GM18907 (cell line): ENCODE results near the gene ISG20.

Source experiments
- ATAC-seq: cut with Tn5 transposase; IDR thresholded peaks from one replicate; pipeline ENCODE4 v1.9.1; 2021; ENCODE audit warnings: mild to moderate bottlenecking, moderate library complexity; ENCODE audit not compliant: unreplicated experiment

ISG20 gene

GRCh38 chr15:88684345-88684744, 45.5 kb downstream of the ISG20 start:
- ATAC-seq = no peak

- no peak for ATAC-seq
These were observed 47.4 kb downstream of the ISG20 start for GRCh38 chr15:88686166-88686565.

GRCh38 chr15:88688394-88688933, 49.6 kb downstream of the ISG20 start:
- no peak for ATAC-seq

- ATAC-seq = no peak
These were observed 51.5 kb downstream of the ISG20 start for GRCh38 chr15:88690331-88690730.

DNA sequence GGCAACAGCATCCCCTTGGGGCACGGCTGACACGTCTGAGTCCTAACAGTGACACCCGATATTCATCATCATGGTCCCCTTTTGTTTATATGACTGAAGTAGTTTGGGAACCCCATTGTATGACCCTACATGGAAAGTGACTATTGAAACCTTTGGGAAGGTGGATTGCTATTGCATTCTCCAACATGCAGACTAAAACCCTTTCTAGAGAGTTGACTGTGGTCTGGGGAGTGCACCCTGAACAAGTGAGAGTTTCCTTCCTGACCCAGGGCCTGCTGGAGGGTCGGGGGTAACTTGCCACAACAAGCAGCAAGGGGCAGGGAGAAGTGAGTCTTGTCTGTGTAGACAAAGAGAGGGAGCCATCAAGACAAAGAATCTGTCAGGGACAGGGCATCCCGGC, 54.4 kb downstream of the ISG20 start:
- no peak for ATAC-seq

- ATAC-seq = no peak
These were observed 56.3 kb downstream of the ISG20 start for GRCh38 chr15:88695101-88695500.

GRCh38 chr15:88695691-88696251, 57.0 kb downstream of the ISG20 start:
- no peak for ATAC-seq

GRCh38 chr15:88696254-88696653, 57.4 kb downstream of the ISG20 start:
- ATAC-seq = no peak

DNA sequence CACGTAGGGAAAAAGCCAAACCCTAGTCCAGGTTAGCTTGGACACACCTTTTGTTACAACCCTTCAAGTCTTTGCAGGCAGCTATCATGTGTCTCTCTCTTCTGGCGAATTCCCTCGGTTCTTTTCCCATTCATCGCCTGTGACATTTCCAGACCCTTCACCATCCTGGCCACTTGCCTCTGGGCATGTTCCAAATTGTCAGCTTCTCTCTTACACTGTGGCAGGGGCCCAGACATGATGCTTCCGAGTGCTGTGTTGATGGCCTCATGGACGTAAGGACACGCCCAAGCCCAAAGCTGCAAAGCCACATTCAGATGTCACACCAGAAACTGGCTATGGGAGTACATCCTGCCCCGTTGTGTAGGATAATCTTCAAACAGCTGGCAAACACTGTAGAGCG, 58.5 kb downstream of the ISG20 start:
- ATAC-seq = no peak

DNA sequence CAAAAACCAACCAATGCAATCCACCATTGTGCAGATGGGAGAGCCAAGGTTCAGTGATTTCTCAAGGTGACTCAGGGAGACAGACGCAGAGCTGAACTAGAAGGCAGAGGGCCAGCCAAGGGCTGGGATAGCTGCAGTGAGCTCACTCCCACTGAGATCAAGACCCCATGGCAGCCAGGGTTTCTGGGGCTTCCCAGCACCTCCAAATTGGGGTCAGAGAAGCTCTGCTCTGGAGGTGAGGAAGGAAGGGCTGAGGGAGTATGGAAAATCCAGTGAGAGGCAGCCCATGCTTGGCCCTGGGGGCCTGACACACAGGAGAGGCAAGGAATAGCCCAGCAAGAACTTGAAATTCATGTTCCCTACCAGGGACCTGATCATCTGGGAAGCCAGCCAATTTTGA, 61.0 kb downstream of the ISG20 start:
- ATAC-seq = no peak

GRCh38 chr15:88700716-88701115, 61.9 kb downstream of the ISG20 start:
- no peak for ATAC-seq

DNA sequence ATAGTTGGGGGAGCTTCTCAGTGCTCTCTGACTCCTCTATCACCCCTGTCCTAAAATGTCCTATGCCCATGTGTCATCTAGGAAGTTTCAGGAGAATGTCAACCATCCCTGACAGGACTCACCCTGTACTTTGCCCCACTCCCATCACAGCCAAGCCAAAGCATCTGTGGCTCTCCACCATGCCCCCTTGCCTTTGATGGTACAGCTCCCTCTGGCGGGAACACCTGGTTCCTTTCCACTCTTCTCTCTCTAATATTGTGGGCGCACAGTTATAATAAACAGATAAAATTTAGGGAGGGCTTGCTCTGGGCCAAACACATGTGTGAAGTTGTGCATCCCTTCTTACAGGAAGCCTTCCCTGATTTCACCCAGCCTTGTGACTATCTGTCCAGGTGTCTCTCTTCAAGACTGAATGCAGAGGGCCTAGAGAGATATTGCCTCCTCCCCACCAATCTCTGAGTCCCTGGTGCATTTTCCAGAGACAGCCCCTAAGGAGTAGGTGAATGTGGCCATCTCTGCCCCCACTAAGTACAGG, 62.8 kb downstream of the ISG20 start:
- peak; percentile 63 for ATAC-seq

GRCh38 chr15:88702983-88703382, 64.2 kb downstream of the ISG20 start:
- ATAC-seq = no peak

DNA sequence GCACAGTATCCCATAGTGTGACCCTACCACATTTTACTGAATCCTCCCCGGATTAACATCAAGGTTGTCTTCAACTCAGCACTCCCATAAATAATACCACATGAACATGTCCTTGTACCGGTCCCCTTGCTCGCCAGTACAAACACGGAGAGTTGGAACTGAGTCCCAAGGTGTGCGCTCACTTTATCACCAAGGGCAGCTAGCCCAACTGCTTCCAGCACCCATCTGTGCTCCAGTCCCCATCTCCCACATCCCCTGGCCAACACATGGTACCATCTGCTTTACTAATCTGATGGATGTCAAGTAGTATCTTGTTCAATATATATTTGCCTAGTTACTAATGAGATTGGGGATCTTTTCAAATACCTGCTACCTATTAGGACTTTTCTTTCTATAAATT, 64.7 kb downstream of the ISG20 start:
- no peak for ATAC-seq

DNA sequence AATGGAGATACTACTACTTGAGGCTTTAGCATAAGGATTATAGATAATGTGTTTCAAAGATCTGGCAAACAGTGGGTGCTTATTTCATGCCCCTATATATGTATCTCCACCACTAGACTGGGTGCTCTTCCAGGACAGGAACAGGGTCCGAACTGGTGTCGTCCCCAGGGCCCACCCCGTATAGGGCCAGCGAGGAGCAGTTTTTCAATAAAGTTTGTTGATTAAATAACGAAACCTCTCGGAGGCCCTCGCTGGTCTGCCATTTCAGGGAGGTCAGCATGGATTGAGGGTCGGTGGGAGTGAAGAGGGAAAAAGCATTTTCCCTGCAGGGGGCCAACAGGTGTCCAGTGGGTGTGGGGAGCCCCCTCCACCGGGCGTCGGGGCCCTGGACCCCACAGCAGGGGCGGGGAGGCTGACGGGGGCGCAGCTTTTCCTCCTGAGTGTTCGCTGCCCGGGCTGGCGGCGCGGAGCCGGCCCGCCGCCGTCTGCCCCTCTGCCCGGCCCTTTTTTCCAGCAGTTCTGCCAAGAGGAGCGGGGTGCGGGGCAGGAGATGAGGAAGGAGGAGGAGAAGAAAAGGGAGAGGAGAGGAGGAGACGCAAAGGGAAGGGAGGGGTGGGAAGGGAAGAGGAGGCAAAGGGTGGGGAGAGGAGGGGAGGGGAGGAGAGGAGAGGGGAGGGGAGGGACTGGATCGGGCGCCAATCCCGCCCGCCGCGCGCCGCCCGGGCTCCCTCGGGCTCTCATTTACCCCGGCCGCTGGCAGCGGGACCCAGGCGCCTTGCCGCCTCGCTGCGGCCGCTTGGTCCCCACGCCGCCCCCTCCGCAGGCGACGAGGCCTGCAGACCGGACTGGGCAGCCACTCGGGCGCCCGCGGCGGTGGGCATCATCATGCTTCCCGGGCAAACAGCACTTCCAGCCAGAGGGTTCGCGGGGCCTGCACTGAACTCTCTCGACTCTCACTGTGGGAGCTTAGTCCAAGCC, 66.3 kb downstream of the ISG20 start:
- ATAC-seq = no peak

GRCh38 chr15:88705769-88706165, 67.0 kb downstream of the ISG20 start:
- no peak for ATAC-seq
